Astrocyte of the cerebellum (primary cell): Measurements from ENCODE around the gene TECTA.
"Not testable (repeated sequence)": the region's sequence is repeated elsewhere in the genome, so short reads cannot be mapped to it uniquely, and the experiment has no call there.

Experiments
- DNase-seq: peaks from one replicate; pipeline ENCODE4 v3.0.0-alpha.2; 2011; ENCODE audit warnings: low read depth
- H3K4me3 ChIP-seq: 2 replicates; pipeline ENCODE4 v1.5.1; 2011; ENCODE audit warnings: mild to moderate bottlenecking, low read depth, low read length, moderate library complexity
- CTCF ChIP-seq: IDR thresholded peaks from 2 replicates; pipeline ENCODE4 v1.5.1; 2012; ENCODE audit warnings: low read length, low read depth, moderate library complexity, mild to moderate bottlenecking; ENCODE audit errors: missing control alignments
- in situ Hi-C: cut with HindIII; loops from 2 replicates; pipeline ENCODE4 v1.10.0; 2017; ENCODE audit warnings: low sequenced_read_pairs

TECTA gene

GRCh38 chr11:121154486-121155314 is 53.7 kb downstream of the TECTA start:
- no peak for DNase-seq
- in situ Hi-C loops, result no loop called here
- H3K4me3 ChIP-seq, result no peak overlapping the region
- TF ChIP-seq CTCF, result no peak

DNA sequence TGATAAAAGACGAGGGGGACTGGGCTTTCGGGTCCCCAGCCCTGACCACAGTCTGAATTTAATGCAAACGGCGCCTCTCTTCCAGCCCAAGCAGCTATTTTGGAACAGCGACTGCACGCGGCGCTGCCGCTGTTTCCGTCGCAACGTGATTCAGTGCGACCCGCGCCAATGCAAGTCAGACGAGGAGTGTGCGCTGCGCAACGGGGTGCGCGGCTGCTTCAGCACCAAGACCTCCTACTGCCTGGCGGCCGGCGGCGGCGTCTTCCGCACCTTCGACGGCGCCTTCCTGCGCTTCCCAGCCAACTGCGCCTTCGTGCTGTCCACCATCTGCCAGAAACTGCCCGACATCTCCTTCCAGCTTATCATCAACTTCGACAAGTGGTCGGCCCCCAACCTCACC is 56.7 kb downstream of the TECTA start:
- no peak for DNase-seq
- TF ChIP-seq CTCF, result no peak
- no peak overlapping the region for H3K4me3 ChIP-seq
- in situ Hi-C loops, result no loop called here

DNA sequence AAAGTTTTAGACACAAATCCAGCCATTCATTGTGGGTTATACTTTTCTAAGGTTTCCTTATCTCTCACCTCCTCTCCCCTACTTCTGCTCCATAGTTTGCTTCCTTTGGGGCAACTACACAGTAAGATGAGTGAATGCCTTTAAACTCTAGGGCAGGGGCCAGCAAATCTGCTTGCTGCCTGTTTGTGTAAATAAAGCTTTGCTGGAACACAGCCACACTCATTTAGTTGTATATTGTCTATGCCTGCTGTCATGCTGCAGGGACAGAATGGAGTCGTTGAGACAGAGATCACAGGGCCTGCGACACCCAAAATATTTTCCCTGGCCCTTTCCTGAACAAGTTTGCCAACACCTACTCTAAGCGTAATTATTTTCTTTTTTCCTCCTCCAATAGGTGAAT is 58.7 kb downstream of the TECTA start:
- no peak for TF ChIP-seq CTCF
- no peak overlapping the region for H3K4me3 ChIP-seq
- DNase-seq, result no peak
- in situ Hi-C loops, result no loop called here

- in situ Hi-C loops, result no loop called here
- H3K4me3 ChIP-seq, result no peak overlapping the region
- no peak for DNase-seq
- TF ChIP-seq CTCF, result no peak
Observed at GRCh38 chr11:121161349-121161917, 60.4 kb downstream of the TECTA start.

- no peak for DNase-seq
Observed at GRCh38 chr11:121163658-121164308, 62.7 kb downstream of the TECTA start.

DNA sequence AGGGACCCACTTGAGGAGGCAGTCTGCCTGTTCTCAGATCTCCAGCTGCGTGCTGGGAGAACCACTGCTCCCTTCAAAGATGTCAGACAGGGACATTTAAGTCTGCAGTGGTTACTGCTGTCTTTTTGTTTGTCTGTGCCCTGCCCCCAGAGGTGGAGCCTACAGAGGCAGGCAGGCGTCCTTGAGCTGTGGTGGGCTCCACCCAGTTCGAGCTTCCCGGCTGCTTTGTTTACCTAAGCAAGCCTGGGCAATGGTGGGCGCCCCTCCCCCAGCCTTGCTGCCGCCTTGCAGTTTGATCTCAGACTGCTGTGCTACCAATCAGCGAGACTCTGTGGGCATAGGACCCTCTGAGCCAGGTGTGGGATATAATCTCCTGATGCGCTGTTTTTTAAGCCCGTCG is 76.6 kb downstream of the TECTA start:
- DNase-seq, H3K4me3 ChIP-seq, in situ Hi-C loops: not testable (repeated sequence)

More at GRCh38 chr11:121163658-121164308, 62.7 kb downstream of the TECTA start:
- H3K4me3 ChIP-seq, result no peak overlapping the region
- in situ Hi-C loops, result no loop called here
- no peak for TF ChIP-seq CTCF

- in situ Hi-C loops, result no loop called here
- DNase-seq, result no peak
- H3K4me3 ChIP-seq, result no peak overlapping the region
- TF ChIP-seq CTCF, result no peak
Observed at GRCh38 chr11:121179306-121179705, 78.3 kb downstream of the TECTA start.
